Tibial artery (tissue), 4 donors: ENCODE results near the gene APOB.

Experiments used
- DNase-seq, 2 donors: peaks; one replicate each; pipeline ENCODE4 v3.0.0-alpha.2; 2019
- H3K27ac ChIP-seq, 2 donors: fragments of 200-600 bp; sonication (generic) in 1 of 2; 1 replicate in 1 of 2; 2 replicates in 1 of 2; pipeline ENCODE4 v1.5.1; 2018 to 2019; ENCODE audit warnings: mild to moderate bottlenecking in 1 of 2
- H3K27me3 ChIP-seq, 2 donors: fragments of 200-600 bp; sonication (generic) in 1 of 2; one replicate each; pipeline versions ENCODE4 v1.5.1 to v1.6.0; 2016 to 2019
- H3K36me3 ChIP-seq, 3 donors: fragments of 200-600 bp; sonication (generic) in 2 of 3; one replicate each; pipeline ENCODE4 v1.5.1; 2016 to 2019; ENCODE audit warnings: mild to moderate bottlenecking in 2 of 3
- H3K4me1 ChIP-seq, 4 donors: fragments of 200-600 bp; sonication (generic) in 2 of 4; 1 replicate in 3 of 4; 2 replicates in 1 of 4; pipeline ENCODE4 v1.5.1; 2016 to 2019
- H3K4me3 ChIP-seq, 2 donors: fragments of 200-600 bp; sonication (generic) in 1 of 2; 1 replicate in 1 of 2; 2 replicates in 1 of 2; pipeline ENCODE4 v1.5.1; 2018 to 2019; ENCODE audit warnings: mild to moderate bottlenecking in 2 of 2
- H3K9me3 ChIP-seq, 3 donors: fragments of 200-600 bp; sonication (generic) in 1 of 3; one replicate each; pipeline ENCODE4 v1.5.1; 2016 to 2019
- CTCF ChIP-seq, 2 experiments: fragments of 200-600 bp in 1 of 2; fragments of 450-650 bp in 1 of 2; IDR thresholded peaks; one replicate each; pipeline ENCODE4 v1.5.1; 2017 to 2019; ENCODE audit warnings: antibody characterized with exemption in 2 of 2, mild to moderate bottlenecking in 1 of 2, moderate library complexity in 1 of 2
- intact Hi-C: fragments of 100-400 bp; cut with DNase I; formaldehyde crosslinking; loops from one replicate; pipeline ENCODE4 v1.15.0; 2023; ENCODE audit warnings: low total_unique reads

Gene APOB

GRCh38 chr2:21035974-21036707 lies 7.7 kb downstream of the APOB start:
- Histone ChIP-seq H3K4me3 (no peak overlapping the region), H3K36me3 (no peaks in the 10 kb centered on the region), H3K9me3 (no peaks in the 10 kb centered on the region), H3K27me3 (no peaks in the 10 kb centered on the region), H3K27ac (peak overlapping the region in 1 of 2 donors; percentile 76), H3K4me1 (peaks cover 0 to 30% (median 19%) of the 10 kb centered on the region in 4 donors)
- DNase-seq, result no peak
- intact Hi-C loops, result loop anchor here (10.0 kb wide), 1 partner anchor 71 kb away; no protein-coding TSS in a partner anchor
- no peak for TF ChIP-seq CTCF (IDR thresholded peaks at IDR 0.05)

GRCh38 chr2:21035282-21035973 lies 8.4 kb downstream of the APOB start:
- Histone ChIP-seq H3K27ac (no peak overlapping the region), H3K4me3 (no peak overlapping the region), H3K9me3 (no peaks in the 10 kb centered on the region), H3K36me3 (no peaks in the 10 kb centered on the region), H3K4me1 (peaks cover 0 to 28% (median 18%) of the 10 kb centered on the region in 4 donors), H3K27me3 (no peaks in the 10 kb centered on the region)
- DNase-seq, result no peak
- intact Hi-C loops, result loop anchor here (10.0 kb wide), 1 partner anchor 71 kb away; no protein-coding TSS in a partner anchor
- TF ChIP-seq CTCF (IDR thresholded peaks at IDR 0.05), result no peak

GRCh38 chr2:21034972-21035279 lies 8.9 kb downstream of the APOB start:
- intact Hi-C loops, result loop anchor here (10.0 kb wide), 1 partner anchor 70 kb away; no protein-coding TSS in a partner anchor
- Histone ChIP-seq H3K36me3 (no peaks in the 10 kb centered on the region), H3K4me1 (peaks cover 0 to 23% (median 16%) of the 10 kb centered on the region in 4 donors), H3K9me3 (no peaks in the 10 kb centered on the region), H3K27me3 (no peaks in the 10 kb centered on the region), H3K27ac (no peak overlapping the region), H3K4me3 (no peak overlapping the region)
- DNase-seq, result no peak
- TF ChIP-seq CTCF (IDR thresholded peaks at IDR 0.05), result no peak

GRCh38 chr2:21034156-21034971 lies 9.5 kb downstream of the APOB start:
- intact Hi-C loops, result loop anchor here (10.0 kb wide), 1 partner anchor 70 kb away; no protein-coding TSS in a partner anchor
- Histone ChIP-seq H3K4me1 (peaks cover 0 to 18% (median 10%) of the 10 kb centered on the region in 4 donors), H3K27me3 (no peaks in the 10 kb centered on the region), H3K36me3 (no peaks in the 10 kb centered on the region), H3K4me3 (no peak overlapping the region), H3K9me3 (no peaks in the 10 kb centered on the region), H3K27ac (no peak overlapping the region)
- no peak for DNase-seq
- no peak for TF ChIP-seq CTCF (IDR thresholded peaks at IDR 0.05)
